Measurements from ENCODE around the gene MED8. TPM values are rescaled to one million over a fixed set of nuclear protein-coding genes. Genes with fewer than 3 reads are reported as not detected.

The MED8 gene
- total and polyA plus RNA-seq, 2 of the 13 experiments (the other 11 are each of a cell fraction or from before 2014, with no cell fraction given): 16.9 to 77.4 TPM

- TF ChIP-seq HCFC1 (IDR thresholded peaks at IDR 0.05; ENCODE audit: low read depth, low read length): 0 out of 2 replicates have a peak, but pooled peaks have one; percentile 22
- TF ChIP-seq, protein P1, sequence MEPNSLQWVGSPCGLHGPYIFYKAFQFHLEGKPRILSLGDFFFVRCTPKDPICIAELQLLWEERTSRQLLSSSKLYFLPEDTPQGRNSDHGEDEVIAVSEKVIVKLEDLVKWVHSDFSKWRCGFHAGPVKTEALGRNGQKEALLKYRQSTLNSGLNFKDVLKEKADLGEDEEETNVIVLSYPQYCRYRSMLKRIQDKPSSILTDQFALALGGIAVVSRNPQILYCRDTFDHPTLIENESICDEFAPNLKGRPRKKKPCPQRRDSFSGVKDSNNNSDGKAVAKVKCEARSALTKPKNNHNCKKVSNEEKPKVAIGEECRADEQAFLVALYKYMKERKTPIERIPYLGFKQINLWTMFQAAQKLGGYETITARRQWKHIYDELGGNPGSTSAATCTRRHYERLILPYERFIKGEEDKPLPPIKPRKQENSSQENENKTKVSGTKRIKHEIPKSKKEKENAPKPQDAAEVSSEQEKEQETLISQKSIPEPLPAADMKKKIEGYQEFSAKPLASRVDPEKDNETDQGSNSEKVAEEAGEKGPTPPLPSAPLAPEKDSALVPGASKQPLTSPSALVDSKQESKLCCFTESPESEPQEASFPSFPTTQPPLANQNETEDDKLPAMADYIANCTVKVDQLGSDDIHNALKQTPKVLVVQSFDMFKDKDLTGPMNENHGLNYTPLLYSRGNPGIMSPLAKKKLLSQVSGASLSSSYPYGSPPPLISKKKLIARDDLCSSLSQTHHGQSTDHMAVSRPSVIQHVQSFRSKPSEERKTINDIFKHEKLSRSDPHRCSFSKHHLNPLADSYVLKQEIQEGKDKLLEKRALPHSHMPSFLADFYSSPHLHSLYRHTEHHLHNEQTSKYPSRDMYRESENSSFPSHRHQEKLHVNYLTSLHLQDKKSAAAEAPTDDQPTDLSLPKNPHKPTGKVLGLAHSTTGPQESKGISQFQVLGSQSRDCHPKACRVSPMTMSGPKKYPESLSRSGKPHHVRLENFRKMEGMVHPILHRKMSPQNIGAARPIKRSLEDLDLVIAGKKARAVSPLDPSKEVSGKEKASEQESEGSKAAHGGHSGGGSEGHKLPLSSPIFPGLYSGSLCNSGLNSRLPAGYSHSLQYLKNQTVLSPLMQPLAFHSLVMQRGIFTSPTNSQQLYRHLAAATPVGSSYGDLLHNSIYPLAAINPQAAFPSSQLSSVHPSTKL (CRISPR knock-in tag; IDR thresholded peaks at IDR 0.05): peak; percentile 62; the same call in 1 of the 2 replicates
- no peak for TF ChIP-seq SRSF4 (IDR thresholded peaks at IDR 0.05; ENCODE audit: low read depth, low read length, poor library complexity, severe bottlenecking)
- no peak for TF ChIP-seq NFIC (IDR thresholded peaks at IDR 0.05; ENCODE audit: low read length)
- TF ChIP-seq, protein P2, sequence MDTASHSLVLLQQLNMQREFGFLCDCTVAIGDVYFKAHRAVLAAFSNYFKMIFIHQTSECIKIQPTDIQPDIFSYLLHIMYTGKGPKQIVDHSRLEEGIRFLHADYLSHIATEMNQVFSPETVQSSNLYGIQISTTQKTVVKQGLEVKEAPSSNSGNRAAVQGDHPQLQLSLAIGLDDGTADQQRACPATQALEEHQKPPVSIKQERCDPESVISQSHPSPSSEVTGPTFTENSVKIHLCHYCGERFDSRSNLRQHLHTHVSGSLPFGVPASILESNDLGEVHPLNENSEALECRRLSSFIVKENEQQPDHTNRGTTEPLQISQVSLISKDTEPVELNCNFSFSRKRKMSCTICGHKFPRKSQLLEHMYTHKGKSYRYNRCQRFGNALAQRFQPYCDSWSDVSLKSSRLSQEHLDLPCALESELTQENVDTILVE (CRISPR knock-in tag; IDR thresholded peaks at IDR 0.05): peak; percentile 91
- TF ChIP-seq ZNF776 (CRISPR knock-in tag; IDR thresholded peaks at IDR 0.05): peak; percentile 80; the same call in 1 of the 2 replicates
- TF ChIP-seq CHD4 (IDR thresholded peaks at IDR 0.05; ENCODE audit: borderline replicate concordance, low read length): no peak
- peak; percentile 72; the same call in 1 of the 2 replicates for TF ChIP-seq MIER3 (CRISPR knock-in tag; IDR thresholded peaks at IDR 0.05; ENCODE audit: borderline replicate concordance)
- peak; percentile 94 for TF ChIP-seq MXD4 (CRISPR knock-in tag; IDR thresholded peaks at IDR 0.05)
- peak; percentile 33; the same call in 1 of the 2 replicates for TF ChIP-seq SIX4 (CRISPR knock-in tag; IDR thresholded peaks at IDR 0.05)
- TF ChIP-seq ZNF790 (CRISPR knock-in tag; IDR thresholded peaks at IDR 0.05; ENCODE audit: borderline replicate concordance): no peak; the same call in 1 of the 2 replicates
- 0 out of 2 replicates have a peak, but pooled peaks have one; percentile 11 for TF ChIP-seq SIN3B (IDR thresholded peaks at IDR 0.05; ENCODE audit: low read length)
- no peak for TF ChIP-seq TCF12 (IDR thresholded peaks at IDR 0.05)
- no peak for TF ChIP-seq TCF12 (CRISPR knock-in tag; IDR thresholded peaks at IDR 0.05)
- TF ChIP-seq ZNF263 (CRISPR knock-in tag; IDR thresholded peaks at IDR 0.05): peak; percentile 67
- TF ChIP-seq FOSL2 (CRISPR knock-in tag; IDR thresholded peaks at IDR 0.05): 0 out of 2 replicates have a peak, but pooled peaks have one; percentile 28
- TF ChIP-seq NFYC (CRISPR knock-in tag; IDR thresholded peaks at IDR 0.05): peak; percentile 56; the same call in 1 of the 2 replicates
- TF ChIP-seq RBFOX2 (IDR thresholded peaks at IDR 0.05; ENCODE audit: low read depth, low read length): peak; percentile 95
- no peak for TF ChIP-seq CREB1 (IDR thresholded peaks at IDR 0.05)
- no peak for TF ChIP-seq CREB1 (CRISPR knock-in tag; IDR thresholded peaks at IDR 0.05)
- TF ChIP-seq PLRG1 (conservative IDR thresholded peaks at IDR 0.05): no peak
- TF ChIP-seq, protein P3, sequence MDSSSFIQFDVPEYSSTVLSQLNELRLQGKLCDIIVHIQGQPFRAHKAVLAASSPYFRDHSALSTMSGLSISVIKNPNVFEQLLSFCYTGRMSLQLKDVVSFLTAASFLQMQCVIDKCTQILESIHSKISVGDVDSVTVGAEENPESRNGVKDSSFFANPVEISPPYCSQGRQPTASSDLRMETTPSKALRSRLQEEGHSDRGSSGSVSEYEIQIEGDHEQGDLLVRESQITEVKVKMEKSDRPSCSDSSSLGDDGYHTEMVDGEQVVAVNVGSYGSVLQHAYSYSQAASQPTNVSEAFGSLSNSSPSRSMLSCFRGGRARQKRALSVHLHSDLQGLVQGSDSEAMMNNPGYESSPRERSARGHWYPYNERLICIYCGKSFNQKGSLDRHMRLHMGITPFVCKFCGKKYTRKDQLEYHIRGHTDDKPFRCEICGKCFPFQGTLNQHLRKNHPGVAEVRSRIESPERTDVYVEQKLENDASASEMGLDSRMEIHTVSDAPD (CRISPR knock-in tag; IDR thresholded peaks at IDR 0.05): 0 out of 2 replicates have a peak, but pooled peaks have one; percentile 67
- TF ChIP-seq FOXK1 (CRISPR knock-in tag; IDR thresholded peaks at IDR 0.05; ENCODE audit: borderline replicate concordance, low read depth): peak; percentile 32; the same call in 1 of the 2 replicates
- no peak for TF ChIP-seq ZNF136 (CRISPR knock-in tag; IDR thresholded peaks at IDR 0.05; ENCODE audit: low read depth)
Observed at GRCh38 chr1:43367904-43368645, 21.5 kb downstream of the MED8 start, which contains the start of gene ELOVL1 (continued).

All from HepG2 (cell line).